Posterior vena cava (tissue), 2 donors: ENCODE measurements around the gene SPATA3. TPM values are rescaled to one million over a fixed set of nuclear protein-coding genes. Genes with fewer than 3 reads are reported as not detected.

Experiments
- total RNA-seq, 2 donors: library from RNA; stranded (reverse); fragmentation: NEBNext Ultra II Directional; extraction: Animal tissue kit (Norgen Biotek cat#: 25700); gene quantifications; one replicate each; pipeline ENCODE4 v1.2.1, GENCODE V29; 2021
- donor health status: DM: yes; HTN: yes; CAD: no.
- donor health status: DM: yes; HTN: yes; CAD: no.

The SPATA3 gene
- total RNA-seq, 2 donors from 2014 or later, result not detected

Other genes with a start within 250 kb of the SPATA3 start
- 10 to 100 TPM; 54.7 to 64.9 TPM for gene ITM2C, start 131.2 kb upstream of the SPATA3 start, total RNA-seq
- gene GPR55, start 70.9 kb upstream of the SPATA3 start, total RNA-seq, result under 1 TPM; 0.14 to 0.19 TPM
- under 1 TPM in 1 of 2 donors, not detected in 1; 0.24 TPM for gene C2orf72, start 41.4 kb downstream of the SPATA3 start, total RNA-seq
- 10 to 100 TPM; 76.9 to 89.3 TPM for gene PSMD1, start 60.7 kb downstream of the SPATA3 start, total RNA-seq
- 1 to 10 TPM; 4.9 to 9.4 TPM for gene HTR2B, start 128.9 kb downstream of the SPATA3 start, total RNA-seq
- 10 to 100 TPM; 31.6 to 61.9 TPM for gene ARMC9, start 202.5 kb downstream of the SPATA3 start, total RNA-seq